ENCODE measurements around the gene CASP12.
A peak's percentile ranks its signal among the peaks of the same experiment; 100 is the strongest.

Gene CASP12

GRCh38 chr11:104916442-104916841, 18.2 kb upstream of the CASP12 start:
- TF ChIP-seq POLR2A (IDR thresholded peaks at IDR 0.05; ENCODE audit: low read depth, low read length) (no peak), TAF1 (IDR thresholded peaks at IDR 0.05; ENCODE audit: borderline replicate concordance, low read depth, low read length) (no peak), POLR2AphosphoS5 (IDR thresholded peaks at IDR 0.05; ENCODE audit: low read depth, low read length) (no peak)
- FAIRE-seq (no peak), DNase-seq (ENCODE audit: insufficient read length) (no peak)

GRCh38 chr11:104912102-104912501, 13.8 kb upstream of the CASP12 start:
- no peak for DNase-seq (ENCODE audit: insufficient read length)
- TF ChIP-seq POLR2A (IDR thresholded peaks at IDR 0.05; ENCODE audit: low read depth, low read length) (no peak), TAF1 (IDR thresholded peaks at IDR 0.05; ENCODE audit: borderline replicate concordance, low read depth, low read length) (no peak), POLR2AphosphoS5 (IDR thresholded peaks at IDR 0.05; ENCODE audit: low read depth, low read length) (no peak)
- FAIRE-seq: no peak

DNA sequence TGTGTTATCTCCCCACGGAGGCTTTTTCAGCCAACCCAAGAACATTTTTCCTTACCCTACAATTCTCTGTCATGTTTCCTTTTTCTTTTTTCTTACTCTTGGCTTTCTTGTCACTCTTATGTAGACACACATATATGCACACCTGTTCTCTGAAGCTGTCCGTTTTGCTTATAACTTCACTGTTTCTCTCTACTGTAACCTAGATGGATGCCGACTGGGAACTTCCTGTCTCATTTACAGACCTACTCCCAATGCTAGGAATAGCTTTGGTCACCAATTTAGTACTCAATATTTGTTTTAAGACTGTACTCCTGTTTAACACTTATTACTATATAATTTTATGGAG, 9.9 kb upstream of the CASP12 start:
- DNase-seq (ENCODE audit: insufficient read length): no peak
- FAIRE-seq: no peak
- TF ChIP-seq POLR2A (IDR thresholded peaks at IDR 0.05; ENCODE audit: low read depth, low read length) (no peak), TAF1 (IDR thresholded peaks at IDR 0.05; ENCODE audit: borderline replicate concordance, low read depth, low read length) (no peak), POLR2AphosphoS5 (IDR thresholded peaks at IDR 0.05; ENCODE audit: low read depth, low read length) (no peak)

DNA sequence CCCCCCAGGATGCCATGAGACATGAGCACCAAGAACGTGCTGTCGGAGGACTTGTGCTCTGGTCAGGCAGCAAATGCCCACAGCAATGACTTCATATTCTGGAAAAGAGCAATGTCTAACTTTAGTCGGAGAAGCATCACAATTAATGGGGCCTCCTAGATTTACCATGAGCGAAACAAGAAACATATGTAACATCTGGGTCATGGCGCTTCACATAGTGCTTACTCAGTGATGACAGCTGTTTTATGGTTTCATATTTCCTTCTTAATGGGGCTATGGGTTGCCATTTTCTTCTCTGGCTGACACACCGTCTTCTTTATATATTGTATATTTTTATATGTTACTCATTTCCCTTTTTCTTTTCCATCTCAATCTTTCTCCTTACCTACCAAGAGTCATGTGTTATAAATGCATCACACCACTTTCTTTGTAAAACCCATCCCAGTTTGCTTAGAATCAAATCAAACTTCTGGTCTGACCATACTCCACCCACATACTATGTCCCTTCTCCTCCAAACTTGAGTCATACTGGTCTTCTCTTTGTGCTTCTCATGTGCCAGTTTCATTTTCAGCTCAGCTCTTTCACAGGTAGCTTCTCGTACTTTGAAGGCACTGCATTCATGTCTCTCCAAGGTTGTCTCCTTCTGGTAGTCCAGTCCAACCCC, 9.4 kb upstream of the CASP12 start:
- DNase-seq (ENCODE audit: insufficient read length) (no peak), FAIRE-seq (peak; percentile 67)
- TF ChIP-seq POLR2A (IDR thresholded peaks at IDR 0.05; ENCODE audit: low read depth, low read length): no peak
- no peak for TF ChIP-seq POLR2AphosphoS5 (IDR thresholded peaks at IDR 0.05; ENCODE audit: low read depth, low read length)
- no peak for TF ChIP-seq TAF1 (IDR thresholded peaks at IDR 0.05; ENCODE audit: borderline replicate concordance, low read depth, low read length)

- TF ChIP-seq TAF1 (IDR thresholded peaks at IDR 0.05; ENCODE audit: borderline replicate concordance, low read depth, low read length) (no peak), POLR2AphosphoS5 (IDR thresholded peaks at IDR 0.05; ENCODE audit: low read depth, low read length) (no peak), POLR2A (IDR thresholded peaks at IDR 0.05; ENCODE audit: low read depth, low read length) (no peak)
- FAIRE-seq (no peak), DNase-seq (ENCODE audit: insufficient read length) (no peak)
These were observed 7.0 kb upstream of the CASP12 start for GRCh38 chr11:104905271-104905670.

GRCh38 chr11:104899226-104899625, 966 bp upstream of the CASP12 start:
- TF ChIP-seq POLR2AphosphoS5 (IDR thresholded peaks at IDR 0.05; ENCODE audit: low read depth, low read length) (no peak), TAF1 (IDR thresholded peaks at IDR 0.05; ENCODE audit: borderline replicate concordance, low read depth, low read length) (no peak), POLR2A (IDR thresholded peaks at IDR 0.05; ENCODE audit: low read depth, low read length) (no peak)
- DNase-seq (ENCODE audit: insufficient read length): no peak
- no peak for FAIRE-seq

DNA sequence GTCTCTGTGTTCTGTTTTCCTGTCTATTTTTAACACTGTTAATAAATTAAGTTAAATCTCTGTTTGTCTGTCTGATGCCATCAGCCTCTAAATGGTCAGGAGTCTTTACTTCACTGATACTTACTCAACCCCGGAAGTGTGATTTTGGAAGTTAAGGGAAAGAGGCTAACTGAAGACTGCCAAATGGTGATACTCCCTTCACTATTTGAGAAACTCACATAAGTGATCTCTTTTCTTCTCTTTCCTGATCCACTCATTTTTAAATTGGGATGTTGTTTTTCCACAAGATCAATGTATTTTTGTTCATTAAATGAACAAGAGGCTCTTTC, 389 bp upstream of the CASP12 start:
- no peak for TF ChIP-seq POLR2A (IDR thresholded peaks at IDR 0.05; ENCODE audit: low read depth, low read length)
- no peak for TF ChIP-seq TAF1 (IDR thresholded peaks at IDR 0.05; ENCODE audit: borderline replicate concordance, low read depth, low read length)
- no peak for TF ChIP-seq POLR2AphosphoS5 (IDR thresholded peaks at IDR 0.05; ENCODE audit: low read depth, low read length)
- FAIRE-seq: no peak
- no peak for DNase-seq (ENCODE audit: insufficient read length)

GRCh38 chr11:104895634-104896033, 2.6 kb downstream of the CASP12 start:
- DNase-seq (ENCODE audit: insufficient read length) (no peak), FAIRE-seq (peak; percentile 5)
- TF ChIP-seq POLR2A (IDR thresholded peaks at IDR 0.05; ENCODE audit: low read depth, low read length) (no peak), POLR2AphosphoS5 (IDR thresholded peaks at IDR 0.05; ENCODE audit: low read depth, low read length) (no peak), TAF1 (IDR thresholded peaks at IDR 0.05; ENCODE audit: borderline replicate concordance, low read depth, low read length) (no peak)

DNA sequence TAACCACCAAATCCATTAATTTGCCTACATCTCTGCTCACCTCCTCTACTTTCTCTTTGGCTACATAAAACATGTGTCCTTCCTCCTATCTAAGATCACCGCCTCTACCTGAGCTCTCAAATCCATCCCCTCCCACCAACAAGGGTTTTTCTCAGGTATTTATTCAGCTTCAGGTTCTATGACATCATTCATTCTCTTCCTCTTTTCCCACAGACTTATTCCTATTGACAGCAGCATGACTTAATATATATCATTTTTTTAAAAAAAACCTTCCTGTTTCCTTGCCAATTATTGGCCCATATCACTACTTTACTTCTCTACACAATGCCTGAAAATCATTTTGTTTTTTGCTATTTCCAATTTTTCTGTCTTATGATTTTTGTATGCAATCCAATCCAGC, 4.4 kb downstream of the CASP12 start:
- TF ChIP-seq POLR2A (IDR thresholded peaks at IDR 0.05; ENCODE audit: low read depth, low read length): no peak
- FAIRE-seq (no peak), DNase-seq (ENCODE audit: insufficient read length) (no peak)

- DNase-seq (ENCODE audit: insufficient read length): no peak
- TF ChIP-seq TAF1 (IDR thresholded peaks at IDR 0.05; ENCODE audit: borderline replicate concordance, low read depth, low read length) (no peak), POLR2A (IDR thresholded peaks at IDR 0.05; ENCODE audit: low read depth, low read length) (no peak), POLR2AphosphoS5 (IDR thresholded peaks at IDR 0.05; ENCODE audit: low read depth, low read length) (no peak)
- no peak for FAIRE-seq
These were observed 5.3 kb downstream of the CASP12 start for GRCh38 chr11:104892723-104893511.

- DNase-seq (ENCODE audit: insufficient read length): no peak
- FAIRE-seq: no peak
- TF ChIP-seq TAF1 (IDR thresholded peaks at IDR 0.05; ENCODE audit: borderline replicate concordance, low read depth, low read length) (no peak), POLR2AphosphoS5 (IDR thresholded peaks at IDR 0.05; ENCODE audit: low read depth, low read length) (no peak), POLR2A (IDR thresholded peaks at IDR 0.05; ENCODE audit: low read depth, low read length) (no peak)
These were observed 7.1 kb downstream of the CASP12 start for GRCh38 chr11:104891135-104891534.

- FAIRE-seq: no peak
- DNase-seq (ENCODE audit: insufficient read length): no peak
- no peak for TF ChIP-seq POLR2AphosphoS5 (IDR thresholded peaks at IDR 0.05; ENCODE audit: low read depth, low read length)
- no peak for TF ChIP-seq POLR2A (IDR thresholded peaks at IDR 0.05; ENCODE audit: low read depth, low read length)
- no peak for TF ChIP-seq TAF1 (IDR thresholded peaks at IDR 0.05; ENCODE audit: borderline replicate concordance, low read depth, low read length)
These were observed 14.9 kb downstream of the CASP12 start for GRCh38 chr11:104883342-104883741.

All from GM12892 (cell line).